GM23248 (cell line): ENCODE measurements around the gene BRD8. TPM values are rescaled to one million over a fixed set of nuclear protein-coding genes. Genes with fewer than 3 reads are reported as not detected.
"Not testable (repeated sequence)": the region's sequence is repeated elsewhere in the genome, so short reads cannot be mapped to it uniquely, and the experiment has no call there.

ENCODE experiments used
- DNase-seq: peaks from one replicate; pipeline ENCODE4 v3.0.0-alpha.2; 2015
- H2AFZ ChIP-seq: fragments of 200-600 bp; sonication (generic); 2 replicates; pipeline ENCODE4 v1.6.1; 2016; ENCODE audit warnings: antibody characterized with exemption
- H3F3A ChIP-seq: fragments of 200-600 bp; sonication (generic); 2 replicates; pipeline ENCODE4 v1.6.1; 2016; ENCODE audit warnings: mild to moderate bottlenecking, antibody characterized with exemption, mixed run types; ENCODE audit not compliant: insufficient read depth
- H3K27ac ChIP-seq: fragments of 200-600 bp; sonication (generic); 2 replicates; pipeline ENCODE4 v1.5.1; 2016; ENCODE audit warnings: mild to moderate bottlenecking
- H3K27me3 ChIP-seq: fragments of 200-600 bp; sonication (generic); replicated peaks from 2 replicates; pipeline ENCODE4 v1.6.1; 2016; ENCODE audit warnings: mild to moderate bottlenecking; ENCODE audit not compliant: insufficient read depth
- H3K36me3 ChIP-seq: fragments of 200-600 bp; sonication (generic); 2 replicates; pipeline ENCODE4 v1.6.1; 2016; ENCODE audit warnings: low read depth, mild to moderate bottlenecking
- H3K4me1 ChIP-seq: fragments of 200-600 bp; sonication (generic); 2 replicates; pipeline ENCODE4 v1.6.1; 2016; ENCODE audit warnings: mild to moderate bottlenecking; ENCODE audit not compliant: insufficient read depth
- H3K4me2 ChIP-seq: fragments of 200-600 bp; sonication (generic); one replicate; pipeline ENCODE4 v1.6.1; 2016; ENCODE audit warnings: mild to moderate bottlenecking; ENCODE audit not compliant: unreplicated experiment
- H3K4me3 ChIP-seq: fragments of 200-600 bp; sonication (generic); 2 replicates; pipeline ENCODE4 v1.5.1; 2016; ENCODE audit warnings: mild to moderate bottlenecking
- H3K79me2 ChIP-seq: fragments of 200-600 bp; sonication (generic); 2 replicates; pipeline ENCODE4 v1.6.1; 2016; ENCODE audit warnings: mild to moderate bottlenecking; ENCODE audit not compliant: insufficient read depth
- H3K9ac ChIP-seq: fragments of 200-600 bp; sonication (generic); 2 replicates; pipeline ENCODE4 v1.6.1; 2016; ENCODE audit warnings: mild to moderate bottlenecking
- H3K9me2 ChIP-seq: fragments of 200-600 bp; sonication (generic); 2 replicates; pipeline ENCODE4 v1.6.1; 2016; ENCODE audit warnings: mixed run types, mild to moderate bottlenecking, moderate library complexity; ENCODE audit not compliant: insufficient read depth
- H3K9me3 ChIP-seq: fragments of 200-600 bp; sonication (generic); one replicate; pipeline ENCODE4 v1.6.1; 2017; ENCODE audit warnings: low read depth
- H4K20me1 ChIP-seq: fragments of 200-600 bp; sonication (generic); 2 replicates; pipeline ENCODE4 v1.6.0; 2016; ENCODE audit not compliant: insufficient read depth
- EZH2 ChIP-seq: fragments of 200-600 bp; sonication (generic); IDR thresholded peaks from 2 replicates; pipeline ENCODE4 v1.6.1; 2018; ENCODE audit warnings: antibody characterized with exemption, mild to moderate bottlenecking; ENCODE audit not compliant: insufficient read depth, poor library complexity, severe bottlenecking
- EZH2phosphoT487 ChIP-seq: fragments of 200-600 bp; sonication (generic); IDR thresholded peaks from 2 replicates; pipeline ENCODE4 v1.6.1; 2018; ENCODE audit warnings: antibody characterized with exemption, moderate library complexity, mild to moderate bottlenecking, low read depth; ENCODE audit not compliant: insufficient read depth
- WGBS, 2 experiments: methylation state at CpG; one replicate each; pipeline ENCODE4 v1.1.6; 2015 to 2017; ENCODE audit warnings: low lambda C conversion rate in 2 of 2, low coverage in 1 of 2; ENCODE audit errors: missing lambda C conversion rate in 2 of 2; 5-methylcytosine and 5-hydroxymethylcytosine counted together
- in situ Hi-C: fragments of 300-500 bp; cut with MboI; formaldehyde crosslinking; loops from 2 replicates; pipeline ENCODE4 v1.15.0; 2020
- polyA plus RNA-seq: library from polyadenylated mRNA; unstranded; fragments of >200 nt; fragmentation: Nextera tagmentation; extraction: Ambion mirVana; gene quantifications from 2 replicates; pipeline ENCODE4 v1.2.1, GENCODE V29; 2016
- total RNA-seq: library from RNA; depleted of rRNA; stranded (reverse); fragments of >200 nt; shearing (Covaris generic); gene quantifications from 2 replicates; pipeline ENCODE4 v1.2.3, GENCODE V29; 2014

BRD8 gene
- total and polyA plus RNA-seq, 2 experiments from 2014 or later, result 49.5 to 64.7 TPM

DNA sequence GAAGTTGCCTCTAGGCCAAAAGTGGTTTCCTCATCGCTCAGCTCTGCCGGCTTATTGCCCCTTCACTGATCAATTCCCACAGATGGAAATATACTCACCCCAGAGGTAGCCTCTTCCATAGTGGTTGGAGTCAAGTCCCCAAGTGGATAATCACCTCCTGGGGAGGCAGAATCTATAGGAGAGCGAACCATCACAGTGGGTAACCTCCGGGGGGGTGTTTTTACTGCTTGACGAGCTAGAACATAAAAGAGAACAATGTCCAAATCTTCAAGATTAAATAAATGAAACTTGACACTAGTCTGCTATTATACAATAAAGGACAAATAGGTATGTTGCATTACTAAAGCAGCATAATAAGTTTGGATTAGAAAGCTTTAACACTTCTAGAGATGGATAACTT lies 9.3 kb downstream of the BRD8 start:
- no peaks in the 10 kb centered on the region for H3K9me3 ChIP-seq
- H3K9ac ChIP-seq, result no peak overlapping the region
- H3K27ac ChIP-seq, result no peak overlapping the region
- H3F3A ChIP-seq, result no peaks in the 10 kb centered on the region
- H3K27me3 ChIP-seq, result no peaks in the 10 kb centered on the region
- no peaks in the 10 kb centered on the region; the same call in 1 of the 2 replicates for H4K20me1 ChIP-seq
- H2AFZ ChIP-seq, result no peak overlapping the region
- H3K79me2 ChIP-seq, result peaks cover 26% of the 10 kb centered on the region
- in situ Hi-C loops, result no loop called here
- H3K4me3 ChIP-seq, result no peak overlapping the region
- H3K9me2 ChIP-seq, result no peaks in the 10 kb centered on the region
- 95 to 96% methylated on average over 5 of the region's 5 CpGs for WGBS, 2 experiments
- H3K4me1 ChIP-seq, result no peaks in the 10 kb centered on the region
- DNase-seq, result no peak
- TF ChIP-seq EZH2, result no peak
- no peak for TF ChIP-seq EZH2phosphoT487
- H3K4me2 ChIP-seq, result no peak overlapping the region
- H3K36me3 ChIP-seq, result peaks cover 82% of the 10 kb centered on the region

DNA sequence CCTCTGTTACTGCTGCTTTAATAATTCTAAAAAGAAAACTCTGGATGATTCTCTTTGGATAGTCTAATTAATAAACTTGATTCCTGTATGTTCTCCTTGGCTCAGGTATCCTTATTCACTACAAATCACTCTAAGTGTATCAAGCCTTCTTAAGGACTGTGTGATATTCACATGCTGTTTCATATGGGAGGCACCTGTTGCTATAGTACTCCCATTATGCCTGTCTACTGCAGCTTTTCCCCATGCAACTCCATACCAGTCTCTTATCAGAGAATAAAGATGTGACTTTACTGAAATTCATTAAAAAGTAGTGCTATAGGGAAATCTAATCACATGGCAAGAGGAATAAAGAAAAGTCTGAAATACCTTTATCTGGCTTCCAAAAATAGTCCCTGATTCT lies 14.7 kb downstream of the BRD8 start:
- Histone ChIP-seq H3K27ac (no peak overlapping the region), H3K4me2 (no peak overlapping the region), H4K20me1 (no peaks in the 10 kb centered on the region), H3K9me3 (no peaks in the 10 kb centered on the region), H3K9me2 (no peaks in the 10 kb centered on the region), H3K36me3 (peaks cover 89% of the 10 kb centered on the region), H3F3A (peaks cover 4% of the 10 kb centered on the region; the same call in 1 of the 2 replicates), H3K79me2 (no peaks in the 10 kb centered on the region), H2AFZ (no peak overlapping the region), H3K4me3 (no peak overlapping the region), H3K4me1 (no peaks in the 10 kb centered on the region), H3K27me3 (no peaks in the 10 kb centered on the region), H3K9ac (no peak overlapping the region)
- TF ChIP-seq EZH2 (no peak), EZH2phosphoT487 (no peak)
- in situ Hi-C loops, result no loop called here
- DNase-seq, result no peak

DNA sequence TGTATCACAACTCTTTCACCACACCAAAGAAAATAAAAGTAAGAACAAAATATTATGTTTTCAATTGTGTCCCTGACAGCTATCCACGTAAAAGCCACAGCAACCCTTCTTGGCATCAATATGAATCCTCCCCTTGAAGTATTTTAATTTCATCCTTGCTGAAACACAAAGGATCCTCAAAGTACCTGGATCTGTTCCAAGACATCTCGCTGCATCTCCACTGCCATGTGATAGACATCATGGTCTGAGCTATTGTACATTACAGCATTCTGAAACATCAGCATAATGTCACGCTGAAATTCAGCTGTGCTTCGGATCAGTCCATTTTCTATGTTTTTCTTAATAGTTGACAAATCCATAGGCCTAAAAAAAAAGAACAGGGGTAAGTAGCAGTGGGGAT lies 17.7 kb downstream of the BRD8 start:
- H3K4me2 ChIP-seq, result no peak overlapping the region
- no peaks in the 10 kb centered on the region for H3K27me3 ChIP-seq
- H3K4me3 ChIP-seq, result no peak overlapping the region
- in situ Hi-C loops, result no loop called here
- H3K27ac ChIP-seq, result no peak overlapping the region
- peaks cover 4% of the 10 kb centered on the region; the same call in 1 of the 2 replicates for H3F3A ChIP-seq
- WGBS, 2 experiments, result 79 to 85% methylated on average over 4 of the region's 4 CpGs
- H3K79me2 ChIP-seq, result no peaks in the 10 kb centered on the region
- H2AFZ ChIP-seq, result no peak overlapping the region
- peaks cover 72% of the 10 kb centered on the region for H3K36me3 ChIP-seq
- H3K9me2 ChIP-seq, result no peaks in the 10 kb centered on the region
- no peaks in the 10 kb centered on the region for H4K20me1 ChIP-seq
- no peak for DNase-seq
- no peaks in the 10 kb centered on the region for H3K4me1 ChIP-seq
- no peaks in the 10 kb centered on the region for H3K9me3 ChIP-seq
- TF ChIP-seq EZH2 (no peak), EZH2phosphoT487 (no peak)
- H3K9ac ChIP-seq, result no peak overlapping the region

DNA sequence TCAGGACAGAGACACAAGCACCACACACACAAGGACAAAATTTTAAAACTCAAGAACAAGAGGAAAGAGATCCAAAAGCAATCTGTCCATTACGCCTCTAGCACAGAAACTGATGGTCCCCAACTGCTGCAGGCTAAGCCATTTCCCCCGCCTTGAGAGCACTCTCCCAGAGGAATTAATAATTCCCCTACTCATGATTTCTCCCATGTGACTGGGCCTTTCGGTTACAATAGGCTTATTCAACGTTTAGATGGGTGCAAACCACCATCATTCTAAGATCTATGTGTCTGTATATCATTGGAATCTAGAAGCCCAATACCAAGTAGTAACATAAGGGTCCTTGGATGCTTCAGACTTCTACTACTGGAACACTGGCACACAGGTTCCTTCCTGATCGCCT lies 18.8 kb downstream of the BRD8 start:
- WGBS, 2 experiments, result 78 to 82% methylated on average over 4 to 5 of the region's 5 CpGs
- H4K20me1 ChIP-seq, result no peaks in the 10 kb centered on the region
- H3F3A ChIP-seq, result peaks cover 4% of the 10 kb centered on the region; the same call in 1 of the 2 replicates
- no peak overlapping the region for H2AFZ ChIP-seq
- DNase-seq, result no peak
- TF ChIP-seq EZH2phosphoT487 (no peak), EZH2 (no peak)
- no peaks in the 10 kb centered on the region for H3K4me1 ChIP-seq
- H3K9me2 ChIP-seq, result no peaks in the 10 kb centered on the region
- no peaks in the 10 kb centered on the region for H3K27me3 ChIP-seq
- no peaks in the 10 kb centered on the region for H3K79me2 ChIP-seq
- H3K9ac ChIP-seq, result no peak overlapping the region
- peaks cover 64% of the 10 kb centered on the region for H3K36me3 ChIP-seq
- no peak overlapping the region for H3K27ac ChIP-seq
- in situ Hi-C loops, result no loop called here
- no peak overlapping the region for H3K4me3 ChIP-seq
- no peaks in the 10 kb centered on the region for H3K9me3 ChIP-seq
- no peak overlapping the region for H3K4me2 ChIP-seq

- 25 to 36% methylated on average over 1 of the region's 1 CpG for WGBS, 2 experiments
- H3K4me2 ChIP-seq, result no peak overlapping the region
- no peaks in the 10 kb centered on the region for H3K79me2 ChIP-seq
- H2AFZ ChIP-seq, result no peak overlapping the region
- no peak overlapping the region for H3K4me3 ChIP-seq
- in situ Hi-C loops, result no loop called here
- no peaks in the 10 kb centered on the region for H4K20me1 ChIP-seq
- DNase-seq, result no peak
- H3K27ac ChIP-seq, result no peak overlapping the region
- H3K9ac ChIP-seq, result no peak overlapping the region
- H3F3A ChIP-seq, result peaks cover 13% of the 10 kb centered on the region; the same call in 1 of the 2 replicates
- no peaks in the 10 kb centered on the region for H3K4me1 ChIP-seq
- peaks cover 43% of the 10 kb centered on the region for H3K36me3 ChIP-seq
- H3K9me2 ChIP-seq, result no peaks in the 10 kb centered on the region
- TF ChIP-seq EZH2 (no peak), EZH2phosphoT487 (no peak)
- no peaks in the 10 kb centered on the region for H3K27me3 ChIP-seq
- H3K9me3 ChIP-seq, result no peaks in the 10 kb centered on the region
These were observed 20.8 kb downstream of the BRD8 start for GRCh38 chr5:138157626-138158025.

GRCh38 chr5:138155977-138156376 lies 22.5 kb downstream of the BRD8 start:
- H4K20me1 ChIP-seq, H3K9me3 ChIP-seq, H3K4me1 ChIP-seq, H3K4me3 ChIP-seq, H3K9me2 ChIP-seq, DNase-seq, H3K27me3 ChIP-seq, H3K9ac ChIP-seq, H3K27ac ChIP-seq, H3K79me2 ChIP-seq, H2AFZ ChIP-seq, H3K4me2 ChIP-seq, in situ Hi-C loops: not testable (repeated sequence)
- peaks cover 29% of the 10 kb centered on the region for H3K36me3 ChIP-seq
- WGBS, 2 experiments, result 97 to 98% methylated on average over 9 of the region's 9 CpGs
- H3F3A ChIP-seq, result peaks cover 17% of the 10 kb centered on the region; the same call in 1 of the 2 replicates
